Breast epithelium (tissue), 3 donors: ENCODE measurements around the gene NKIRAS2.

Source experiments
- CTCF ChIP-seq, 3 donors: fragments of 450-650 bp; IDR thresholded peaks; one replicate each; pipeline ENCODE4 v1.5.1; 2016 to 2017; ENCODE audit warnings: antibody characterized with exemption in 3 of 3, mild to moderate bottlenecking in 3 of 3, moderate library complexity in 3 of 3
- POLR2A ChIP-seq: fragments of 450-650 bp; IDR thresholded peaks from one replicate; pipeline ENCODE4 v1.6.1; 2016; ENCODE audit warnings: antibody characterized with exemption, mild to moderate bottlenecking, moderate library complexity
- POLR2AphosphoS5 ChIP-seq, 3 donors: sonication (generic); formaldehyde crosslinking; IDR thresholded peaks; one replicate each; pipeline ENCODE4 v1.6.1; 2017; ENCODE audit warnings: antibody characterized with exemption in 3 of 3

- TF ChIP-seq CTCF (IDR thresholded peaks at IDR 0.05) (no peak), POLR2A (no peak), POLR2AphosphoS5 (IDR thresholded peaks at IDR 0.05) (no peak)
These were observed 6.0 kb downstream of the NKIRAS2 start for GRCh38 chr17:42025936-42026335.
